ENCODE results near the gene METTL21A.

DNA sequence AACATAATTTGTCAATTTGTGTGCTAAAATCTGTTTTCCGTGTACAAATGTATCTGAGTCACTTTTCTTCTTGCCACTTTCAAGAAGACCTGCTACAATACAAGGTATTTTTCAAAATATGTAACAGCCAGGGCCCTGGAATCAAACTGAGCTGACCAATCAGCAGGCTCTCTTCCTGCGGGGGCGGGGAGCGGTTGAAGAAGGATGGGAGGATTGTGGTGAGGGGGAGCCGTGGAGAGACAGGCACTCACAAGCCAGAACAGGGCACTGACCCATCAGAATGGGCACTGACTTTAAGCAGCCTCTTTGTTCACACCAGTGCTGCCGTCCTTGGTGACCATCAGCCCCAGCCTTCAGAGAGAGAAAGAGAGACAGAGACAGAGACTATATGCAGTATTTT lies 45.7 kb upstream of the METTL21A start:
- TF ChIP-seq CTCF (IDR thresholded peaks at IDR 0.05) (no peak), ZFX (IDR thresholded peaks at IDR 0.05; ENCODE audit: borderline replicate concordance) (no peak)
